WTC11 (cell line): Measurements from ENCODE around the gene SWI5. TPM values are rescaled to one million over a fixed set of nuclear protein-coding genes. Genes with fewer than 3 reads are reported as not detected.

Experiments
- ATAC-seq: fragments of 200-7000 bp; cut with Tn5 transposase; 2 replicates; pipeline ENCODE4 v1.10.0; 2021; ENCODE audit warnings: mild to moderate bottlenecking, moderate library complexity
- CTCF ChIA-PET: fragments of 300-600 bp; sonication (Branson Sonifier 250); formaldehyde crosslinking; loops from one replicate; lab custom pipeline; 2021; ENCODE audit warnings: antibody characterized with exemption; lab: Charles Lee
- POLR2A ChIA-PET: fragments of 350-600 bp; sonication (Branson Sonifier 250); formaldehyde crosslinking; loops from one replicate; lab custom pipeline; 2021; ENCODE audit warnings: antibody characterized with exemption; lab: Charles Lee
- DNase-seq: peaks from one replicate; pipeline ENCODE4 v3.0.0; 2021; ENCODE audit warnings: low spot score
- H3K27ac Mint-ChIP-seq: 2 replicates; pipeline ENCODE4 v1.8.0; 2021; ENCODE audit warnings: mixed read lengths
- H3K27me3 Mint-ChIP-seq: 2 replicates; pipeline ENCODE4 v1.8.0; 2021; ENCODE audit warnings: low read depth, mild to moderate bottlenecking, moderate library complexity, mixed read lengths
- H3K36me3 Mint-ChIP-seq: 2 replicates; pipeline ENCODE4 v1.8.0; 2021; ENCODE audit warnings: mixed read lengths
- H3K4me1 Mint-ChIP-seq: 2 replicates; pipeline ENCODE4 v1.8.0; 2022; ENCODE audit warnings: mixed read lengths
- H3K4me3 Mint-ChIP-seq: 2 replicates; pipeline ENCODE4 v1.8.0; 2021; ENCODE audit warnings: mild to moderate bottlenecking, moderate library complexity, mixed read lengths
- H3K9me3 Mint-ChIP-seq: 2 replicates; pipeline ENCODE4 v1.8.0; 2021; ENCODE audit warnings: mixed read lengths
- E2F4 ChIP-seq: sonication (generic); formaldehyde crosslinking; IDR thresholded peaks from 2 replicates; pipeline ENCODE4 v1.8.1; 2022; ENCODE audit warnings: low read depth, mild to moderate bottlenecking, moderate library complexity, missing genetic modification reagents, borderline replicate concordance
- ELF4 ChIP-seq: sonication (generic); formaldehyde crosslinking; IDR thresholded peaks from 2 replicates; pipeline ENCODE4 v1.8.1; 2022; ENCODE audit warnings: low read depth, mild to moderate bottlenecking, moderate library complexity, missing genetic modification reagents
- IRF2 ChIP-seq: sonication (generic); formaldehyde crosslinking; IDR thresholded peaks from 2 replicates; pipeline ENCODE4 v1.8.0; 2022; ENCODE audit warnings: low read depth, missing genetic modification reagents, borderline replicate concordance
- NR2C2 ChIP-seq: sonication (generic); formaldehyde crosslinking; IDR thresholded peaks from 2 replicates; pipeline ENCODE4 v1.8.0; 2022; ENCODE audit warnings: mild to moderate bottlenecking, missing genetic modification reagents
- NR3C1 ChIP-seq: sonication (generic); formaldehyde crosslinking; conservative IDR thresholded peaks from 2 replicates; pipeline ENCODE4 v1.8.1; 2023; ENCODE audit warnings: low read depth, mild to moderate bottlenecking, missing genetic modification reagents
- OVOL2 ChIP-seq: fragments of 250-450 bp; sonication (Bioruptor Pico); IDR thresholded peaks from 2 replicates; pipeline ENCODE4 v1.9.0; 2021; ENCODE audit warnings: mild to moderate bottlenecking, borderline replicate concordance
- PRDM15 ChIP-seq: sonication (generic); formaldehyde crosslinking; IDR thresholded peaks from 2 replicates; pipeline ENCODE4 v1.8.0; 2022; ENCODE audit warnings: missing genetic modification reagents
- RELA ChIP-seq: sonication (generic); formaldehyde crosslinking; IDR thresholded peaks from 2 replicates; pipeline ENCODE4 v1.8.1; 2022; ENCODE audit warnings: missing genetic modification reagents, mild to moderate bottlenecking, borderline replicate concordance
- SP1 ChIP-seq: sonication (generic); formaldehyde crosslinking; conservative IDR thresholded peaks from 2 replicates; pipeline ENCODE4 v1.8.1; 2022; ENCODE audit warnings: missing genetic modification reagents
- USF2 ChIP-seq: sonication (generic); formaldehyde crosslinking; IDR thresholded peaks from 2 replicates; pipeline ENCODE4 v1.8.1; 2023; ENCODE audit warnings: mild to moderate bottlenecking, missing genetic modification reagents, moderate library complexity
- ZNF423 ChIP-seq: fragments of 250-450 bp; sonication (Bioruptor Pico); IDR thresholded peaks from 2 replicates; pipeline ENCODE4 v2.1.2; 2022; ENCODE audit warnings: mild to moderate bottlenecking, moderate library complexity
- ZNF425 ChIP-seq: fragments of 250-450 bp; sonication (Bioruptor Pico); conservative IDR thresholded peaks from 2 replicates; pipeline ENCODE4 v1.9.0; 2021; ENCODE audit warnings: mild to moderate bottlenecking
- ZNF671 ChIP-seq: fragments of 250-450 bp; sonication (Bioruptor Pico); IDR thresholded peaks from 2 replicates; pipeline ENCODE4 v1.8.0; 2021; ENCODE audit warnings: mild to moderate bottlenecking
- total RNA-seq: library from RNA; stranded (reverse); gene quantifications from 3 replicates; pipeline ENCODE4 v1.2.3, GENCODE V29; 2021
- TF ChIP-seq, protein P1 (sequence below): fragments of 250-450 bp; sonication (Bioruptor Pico); IDR thresholded peaks from 2 replicates; pipeline ENCODE4 v1.9.0; 2021; ENCODE audit warnings: moderate library complexity, mild to moderate bottlenecking, inconsistent platforms, borderline replicate concordance
- TF ChIP-seq, protein P2 (sequence below): sonication (generic); formaldehyde crosslinking; IDR thresholded peaks from 2 replicates; pipeline ENCODE4 v1.8.1; 2022; ENCODE audit warnings: missing genetic modification reagents, borderline replicate concordance
- TF ChIP-seq, protein P3 (sequence below): fragments of 250-450 bp; sonication (Bioruptor Pico); IDR thresholded peaks from 2 replicates; pipeline ENCODE4 v1.8.0; 2021; ENCODE audit warnings: mild to moderate bottlenecking
- TF ChIP-seq, protein P4 (sequence below): sonication (generic); formaldehyde crosslinking; IDR thresholded peaks from 2 replicates; pipeline ENCODE4 v1.8.0; 2023; ENCODE audit warnings: missing genetic modification reagents, mild to moderate bottlenecking, borderline replicate concordance

Gene SWI5
- total RNA-seq, 1 experiment from 2014 or later = 26.2 TPM

DNA sequence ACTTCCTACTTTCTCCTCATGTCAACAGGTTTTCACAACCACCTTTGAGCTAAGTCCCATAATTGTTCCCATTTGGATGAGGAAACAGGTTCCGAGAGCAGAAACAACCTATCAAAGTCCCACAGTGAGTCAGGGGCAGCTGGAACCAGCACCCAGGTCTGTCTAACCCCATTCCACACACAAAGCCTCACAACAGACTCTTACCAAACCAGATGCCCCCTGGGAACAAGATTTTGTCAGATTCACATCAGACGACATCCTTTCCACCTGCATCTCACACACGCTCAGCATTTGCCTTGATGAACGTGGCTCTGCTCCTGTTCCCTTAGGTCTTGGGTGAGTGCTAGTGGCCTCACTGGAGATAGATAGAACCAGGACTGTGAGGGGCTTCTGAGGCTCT, 17.0 kb downstream of the SWI5 start:
- ChIA-PET CTCF (interaction anchor here (1.0 to 2.2 kb wide), 4 partner anchors 38 to 127 kb away, joined by 4 to 7 read pairs (median 4); partner anchors contain the start of gene CERCAM), POLR2A (no interaction called here)
- no peaks in the 10 kb centered on the region for H3K4me1 Mint-ChIP-seq
- DNase-seq = no peak
- H3K36me3 Mint-ChIP-seq = peaks cover 8% of the 10 kb centered on the region
- H3K9me3 Mint-ChIP-seq = no peaks in the 10 kb centered on the region
- no peak overlapping the region for H3K4me3 Mint-ChIP-seq
- no peaks in the 10 kb centered on the region for H3K27me3 Mint-ChIP-seq
- no peak for ATAC-seq
- H3K27ac Mint-ChIP-seq = no peak overlapping the region
- TF ChIP-seq RELA (CRISPR knock-in tag) (no peak), IRF2 (no peak), SP1 (CRISPR knock-in tag) (no peak), ZNF425 (no peak), ELF4 (CRISPR knock-in tag) (no peak), NR3C1 (CRISPR knock-in tag) (no peak), PRDM15 (CRISPR knock-in tag) (no peak), NR2C2 (CRISPR knock-in tag) (no peak), E2F4 (CRISPR knock-in tag) (no peak), OVOL2 (CRISPR knock-in tag) (no peak), USF2 (CRISPR knock-in tag) (no peak), ZNF671 (CRISPR knock-in tag) (no peak), ZNF423 (no peak)
- TF ChIP-seq, protein P1, sequence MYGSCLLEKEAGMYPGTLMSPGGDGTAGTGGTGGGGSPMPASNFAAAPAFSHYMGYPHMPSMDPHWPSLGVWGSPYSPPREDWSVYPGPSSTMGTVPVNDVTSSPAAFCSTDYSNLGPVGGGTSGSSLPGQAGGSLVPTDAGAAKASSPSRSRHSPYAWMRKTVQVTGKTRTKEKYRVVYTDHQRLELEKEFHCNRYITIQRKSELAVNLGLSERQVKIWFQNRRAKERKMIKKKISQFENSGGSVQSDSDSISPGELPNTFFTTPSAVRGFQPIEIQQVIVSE (CRISPR knock-in tag) = no peak
- TF ChIP-seq, protein P2, sequence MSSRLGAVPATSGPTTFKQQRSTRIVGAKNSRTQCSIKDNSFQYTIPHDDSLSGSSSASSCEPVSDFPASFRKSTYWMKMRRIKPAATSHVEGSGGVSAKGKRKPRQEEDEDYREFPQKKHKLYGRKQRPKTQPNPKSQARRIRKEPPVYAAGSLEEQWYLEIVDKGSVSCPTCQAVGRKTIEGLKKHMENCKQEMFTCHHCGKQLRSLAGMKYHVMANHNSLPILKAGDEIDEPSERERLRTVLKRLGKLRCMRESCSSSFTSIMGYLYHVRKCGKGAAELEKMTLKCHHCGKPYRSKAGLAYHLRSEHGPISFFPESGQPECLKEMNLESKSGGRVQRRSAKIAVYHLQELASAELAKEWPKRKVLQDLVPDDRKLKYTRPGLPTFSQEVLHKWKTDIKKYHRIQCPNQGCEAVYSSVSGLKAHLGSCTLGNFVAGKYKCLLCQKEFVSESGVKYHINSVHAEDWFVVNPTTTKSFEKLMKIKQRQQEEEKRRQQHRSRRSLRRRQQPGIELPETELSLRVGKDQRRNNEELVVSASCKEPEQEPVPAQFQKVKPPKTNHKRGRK (CRISPR knock-in tag) = no peak
- TF ChIP-seq, protein P3, sequence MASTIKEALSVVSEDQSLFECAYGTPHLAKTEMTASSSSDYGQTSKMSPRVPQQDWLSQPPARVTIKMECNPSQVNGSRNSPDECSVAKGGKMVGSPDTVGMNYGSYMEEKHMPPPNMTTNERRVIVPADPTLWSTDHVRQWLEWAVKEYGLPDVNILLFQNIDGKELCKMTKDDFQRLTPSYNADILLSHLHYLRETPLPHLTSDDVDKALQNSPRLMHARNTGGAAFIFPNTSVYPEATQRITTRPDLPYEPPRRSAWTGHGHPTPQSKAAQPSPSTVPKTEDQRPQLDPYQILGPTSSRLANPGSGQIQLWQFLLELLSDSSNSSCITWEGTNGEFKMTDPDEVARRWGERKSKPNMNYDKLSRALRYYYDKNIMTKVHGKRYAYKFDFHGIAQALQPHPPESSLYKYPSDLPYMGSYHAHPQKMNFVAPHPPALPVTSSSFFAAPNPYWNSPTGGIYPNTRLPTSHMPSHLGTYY (CRISPR knock-in tag) = no peak
- TF ChIP-seq, protein P4, sequence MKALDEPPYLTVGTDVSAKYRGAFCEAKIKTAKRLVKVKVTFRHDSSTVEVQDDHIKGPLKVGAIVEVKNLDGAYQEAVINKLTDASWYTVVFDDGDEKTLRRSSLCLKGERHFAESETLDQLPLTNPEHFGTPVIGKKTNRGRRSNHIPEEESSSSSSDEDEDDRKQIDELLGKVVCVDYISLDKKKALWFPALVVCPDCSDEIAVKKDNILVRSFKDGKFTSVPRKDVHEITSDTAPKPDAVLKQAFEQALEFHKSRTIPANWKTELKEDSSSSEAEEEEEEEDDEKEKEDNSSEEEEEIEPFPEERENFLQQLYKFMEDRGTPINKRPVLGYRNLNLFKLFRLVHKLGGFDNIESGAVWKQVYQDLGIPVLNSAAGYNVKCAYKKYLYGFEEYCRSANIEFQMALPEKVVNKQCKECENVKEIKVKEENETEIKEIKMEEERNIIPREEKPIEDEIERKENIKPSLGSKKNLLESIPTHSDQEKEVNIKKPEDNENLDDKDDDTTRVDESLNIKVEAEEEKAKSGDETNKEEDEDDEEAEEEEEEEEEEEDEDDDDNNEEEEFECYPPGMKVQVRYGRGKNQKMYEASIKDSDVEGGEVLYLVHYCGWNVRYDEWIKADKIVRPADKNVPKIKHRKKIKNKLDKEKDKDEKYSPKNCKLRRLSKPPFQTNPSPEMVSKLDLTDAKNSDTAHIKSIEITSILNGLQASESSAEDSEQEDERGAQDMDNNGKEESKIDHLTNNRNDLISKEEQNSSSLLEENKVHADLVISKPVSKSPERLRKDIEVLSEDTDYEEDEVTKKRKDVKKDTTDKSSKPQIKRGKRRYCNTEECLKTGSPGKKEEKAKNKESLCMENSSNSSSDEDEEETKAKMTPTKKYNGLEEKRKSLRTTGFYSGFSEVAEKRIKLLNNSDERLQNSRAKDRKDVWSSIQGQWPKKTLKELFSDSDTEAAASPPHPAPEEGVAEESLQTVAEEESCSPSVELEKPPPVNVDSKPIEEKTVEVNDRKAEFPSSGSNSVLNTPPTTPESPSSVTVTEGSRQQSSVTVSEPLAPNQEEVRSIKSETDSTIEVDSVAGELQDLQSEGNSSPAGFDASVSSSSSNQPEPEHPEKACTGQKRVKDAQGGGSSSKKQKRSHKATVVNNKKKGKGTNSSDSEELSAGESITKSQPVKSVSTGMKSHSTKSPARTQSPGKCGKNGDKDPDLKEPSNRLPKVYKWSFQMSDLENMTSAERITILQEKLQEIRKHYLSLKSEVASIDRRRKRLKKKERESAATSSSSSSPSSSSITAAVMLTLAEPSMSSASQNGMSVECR (CRISPR knock-in tag) = no peak
